Endothelial cell of umbilical vein (primary cell): ENCODE data around the gene OPTC.

Source experiments
- CTCF ChIP-seq, 2 donors: IDR thresholded peaks; 1 replicate in 1 of 2; 2 replicates in 1 of 2; pipeline ENCODE4 v1.5.1; 2011; ENCODE audit warnings: low read length in 2 of 2, mild to moderate bottlenecking in 2 of 2, moderate library complexity in 2 of 2, control low read depth in 1 of 2, inconsistent platforms in 1 of 2, low read depth in 1 of 2; ENCODE audit not compliant: insufficient read depth in 1 of 2; ENCODE audit errors: extremely low read depth in 1 of 2
- EZH2 ChIP-seq: IDR thresholded peaks from 2 replicates; pipeline ENCODE4 v1.6.1; 2012; ENCODE audit warnings: borderline replicate concordance, low read depth, mild to moderate bottlenecking, moderate library complexity, low read length, inconsistent platforms; ENCODE audit not compliant: severe bottlenecking
- POLR2A ChIP-seq: IDR thresholded peaks from 2 replicates; pipeline ENCODE4 v1.6.1; 2012; ENCODE audit warnings: low read depth, mild to moderate bottlenecking, control low read depth, low read length
- POLR2AphosphoS5 ChIP-seq: IDR thresholded peaks from 2 replicates; pipeline ENCODE4 v1.6.1; 2012; ENCODE audit warnings: low read depth, mild to moderate bottlenecking, control low read depth, low read length, moderate library complexity; ENCODE audit not compliant: insufficient read depth

- TF ChIP-seq CTCF (IDR thresholded peaks at IDR 0.05; ENCODE audit: extremely low read depth in 1 of 2, insufficient read depth in 1 of 2, low read depth in 1 of 2, low read length in 2 of 2) (no peak), POLR2A (no peak), POLR2AphosphoS5 (no peak), EZH2 (no peak)
Observed at GRCh38 chr1:203453016-203453415, 40.9 kb upstream of the OPTC start.
